ENCODE data around the gene ACSM5.

ACSM5 gene

GRCh38 chr16:20377181-20377580 lies 32.2 kb upstream of the ACSM5 start:
- no peak for TF ChIP-seq CTCF (IDR thresholded peaks at IDR 0.05; ENCODE audit: extremely low read depth, insufficient read depth, missing control alignments)
- no peak for DNase-seq (ENCODE audit: low spot score)
- in situ Hi-C loops (cut with MboI; ENCODE audit: low pct_unique_long_range_greater_than_20kb, low sequenced_read_pairs, unreplicated experiment): no loop called here

- DNase-seq (ENCODE audit: low spot score): no peak
Observed at GRCh38 chr16:20380782-20381181, 28.6 kb upstream of the ACSM5 start.

GRCh38 chr16:20382202-20382948 lies 27.0 kb upstream of the ACSM5 start:
- in situ Hi-C loops (cut with MboI; ENCODE audit: low pct_unique_long_range_greater_than_20kb, low sequenced_read_pairs, unreplicated experiment): loop anchor here (10.0 kb wide), 1 partner anchor 478 kb away; no protein-coding TSS in a partner anchor
- TF ChIP-seq CTCF (IDR thresholded peaks at IDR 0.05; ENCODE audit: extremely low read depth, insufficient read depth, missing control alignments): no peak
- DNase-seq (ENCODE audit: low spot score): no peak

More at GRCh38 chr16:20380782-20381181, 28.6 kb upstream of the ACSM5 start:
- no peak for TF ChIP-seq CTCF (IDR thresholded peaks at IDR 0.05; ENCODE audit: extremely low read depth, insufficient read depth, missing control alignments)
- in situ Hi-C loops (cut with MboI; ENCODE audit: low pct_unique_long_range_greater_than_20kb, low sequenced_read_pairs, unreplicated experiment): loop anchor here (10.0 kb wide), 1 partner anchor 476 kb away; no protein-coding TSS in a partner anchor

GRCh38 chr16:20383106-20384029 lies 26.0 kb upstream of the ACSM5 start:
- in situ Hi-C loops (cut with MboI; ENCODE audit: low pct_unique_long_range_greater_than_20kb, low sequenced_read_pairs, unreplicated experiment): loop anchor here (10.0 kb wide), 1 partner anchor 479 kb away; no protein-coding TSS in a partner anchor
- DNase-seq (ENCODE audit: low spot score): peak; percentile 63
- peak; percentile 82 for TF ChIP-seq CTCF (IDR thresholded peaks at IDR 0.05; ENCODE audit: extremely low read depth, insufficient read depth, missing control alignments)

GRCh38 chr16:20385844-20386832 lies 23.2 kb upstream of the ACSM5 start:
- peak; percentile 62 for DNase-seq (ENCODE audit: low spot score)
- in situ Hi-C loops (cut with MboI; ENCODE audit: low pct_unique_long_range_greater_than_20kb, low sequenced_read_pairs, unreplicated experiment): loop anchor here (10.0 kb wide), 1 partner anchor 481 kb away; no protein-coding TSS in a partner anchor
- peak; percentile 86 for TF ChIP-seq CTCF (IDR thresholded peaks at IDR 0.05; ENCODE audit: extremely low read depth, insufficient read depth, missing control alignments)
